KMS-11 (cell line): Measurements from ENCODE around the gene ZNF500.
"Not testable (repeated sequence)": the region's sequence is repeated elsewhere in the genome, so short reads cannot be mapped to it uniquely, and the experiment has no call there.

Source experiments
- H2AFZ ChIP-seq: fragments of 200-600 bp; sonication (generic); 2 replicates; pipeline ENCODE4 v1.6.1; 2016; ENCODE audit warnings: antibody characterized with exemption, mixed run types, low read depth
- H3K27ac ChIP-seq: fragments of 200-600 bp; sonication (generic); 2 replicates; pipeline ENCODE4 v1.6.1; 2016; ENCODE audit warnings: mild to moderate bottlenecking, mixed run types
- H3K27me3 ChIP-seq: fragments of 200-600 bp; sonication (generic); 2 replicates; pipeline ENCODE4 v1.6.1; 2017; ENCODE audit warnings: mild to moderate bottlenecking, low read depth, mixed run types, moderate library complexity; ENCODE audit not compliant: insufficient read depth
- H3K36me3 ChIP-seq: fragments of 200-600 bp; sonication (generic); 2 replicates; pipeline ENCODE4 v1.6.1; 2017; ENCODE audit warnings: mild to moderate bottlenecking, mixed run types; ENCODE audit not compliant: insufficient read depth
- H3K4me1 ChIP-seq: fragments of 200-600 bp; sonication (generic); 2 replicates; pipeline ENCODE4 v1.6.1; 2016; ENCODE audit warnings: mild to moderate bottlenecking, low read depth, mixed run types; ENCODE audit not compliant: poor library complexity, severe bottlenecking
- H3K4me2 ChIP-seq: fragments of 200-600 bp; sonication (generic); 2 replicates; pipeline ENCODE4 v1.7.0; 2016; ENCODE audit warnings: mild to moderate bottlenecking, mixed run types
- H3K4me3 ChIP-seq: fragments of 200-600 bp; sonication (generic); IDR thresholded peaks from 2 replicates; pipeline ENCODE4 v1.6.1; 2017; ENCODE audit warnings: low read depth, low read length, mixed read lengths; ENCODE audit not compliant: insufficient read depth
- H3K79me2 ChIP-seq: fragments of 200-600 bp; sonication (generic); 2 replicates; pipeline ENCODE4 v1.6.1; 2016; ENCODE audit warnings: low read depth, mixed run types; ENCODE audit not compliant: insufficient read depth
- H3K9ac ChIP-seq: fragments of 200-600 bp; sonication (generic); 2 replicates; pipeline ENCODE4 v1.6.1; 2016; ENCODE audit warnings: mild to moderate bottlenecking, mixed run types
- H4K20me1 ChIP-seq: fragments of 200-600 bp; sonication (generic); 2 replicates; pipeline ENCODE4 v1.6.1; 2016; ENCODE audit warnings: mild to moderate bottlenecking, mixed run types; ENCODE audit not compliant: insufficient read depth
- CTCF ChIP-seq: fragments of 200-600 bp; sonication (generic); conservative IDR thresholded peaks from 2 replicates; pipeline ENCODE4 v1.6.1; 2017; ENCODE audit warnings: low read depth, mild to moderate bottlenecking, antibody characterized with exemption, low read length, moderate library complexity, mixed read lengths

Gene ZNF500

GRCh38 chr16:4743226-4743878 is 23.6 kb downstream of the ZNF500 start:
- no peak for TF ChIP-seq CTCF
- no peak overlapping the region for H3K27ac ChIP-seq
- H3K4me3 ChIP-seq: no peak overlapping the region
- no peak overlapping the region for H2AFZ ChIP-seq
- H3K27me3 ChIP-seq: no peaks in the 10 kb centered on the region
- no peak overlapping the region for H3K9ac ChIP-seq
- H3K36me3 ChIP-seq: no peaks in the 10 kb centered on the region
- H3K4me2 ChIP-seq: no peak overlapping the region
- H3K4me1 ChIP-seq: no peaks in the 10 kb centered on the region
- H4K20me1 ChIP-seq: no peaks in the 10 kb centered on the region
- H3K79me2 ChIP-seq: no peaks in the 10 kb centered on the region

- not testable (repeated sequence) for H3K36me3 ChIP-seq, H4K20me1 ChIP-seq, H3K9ac ChIP-seq, H3K4me1 ChIP-seq, H3K4me3 ChIP-seq, H3K27me3 ChIP-seq, H3K79me2 ChIP-seq, H3K4me2 ChIP-seq, H3K27ac ChIP-seq, H2AFZ ChIP-seq
Observed at GRCh38 chr16:4738370-4738769, 28.6 kb downstream of the ZNF500 start.

- Histone ChIP-seq H3K4me1 (peaks cover 14% of the 10 kb centered on the region), H3K4me2 (no peak overlapping the region), H3K79me2 (no peaks in the 10 kb centered on the region; the same call in 1 of the 2 replicates), H2AFZ (no peak overlapping the region), H3K36me3 (no peaks in the 10 kb centered on the region), H3K27me3 (no peaks in the 10 kb centered on the region), H3K27ac (no peak overlapping the region), H3K4me3 (no peak overlapping the region), H4K20me1 (no peaks in the 10 kb centered on the region), H3K9ac (no peak overlapping the region)
- no peak for TF ChIP-seq CTCF
Observed at GRCh38 chr16:4737545-4737944, 29.4 kb downstream of the ZNF500 start.

GRCh38 chr16:4736546-4736945 is 30.4 kb downstream of the ZNF500 start:
- no peak overlapping the region for H3K4me2 ChIP-seq
- no peaks in the 10 kb centered on the region for H4K20me1 ChIP-seq
- H3K9ac ChIP-seq: no peak overlapping the region
- peaks cover 14% of the 10 kb centered on the region for H3K4me1 ChIP-seq
- no peak overlapping the region for H3K27ac ChIP-seq
- no peaks in the 10 kb centered on the region for H3K27me3 ChIP-seq
- H2AFZ ChIP-seq: no peak overlapping the region
- TF ChIP-seq CTCF: no peak
- no peaks in the 10 kb centered on the region; the same call in 1 of the 2 replicates for H3K79me2 ChIP-seq
- no peak overlapping the region for H3K4me3 ChIP-seq
- H3K36me3 ChIP-seq: no peaks in the 10 kb centered on the region

GRCh38 chr16:4734730-4735535 is 32.0 kb downstream of the ZNF500 start:
- Histone ChIP-seq H3K27me3 (no peaks in the 10 kb centered on the region), H3K9ac (peak overlapping the region; percentile 48), H4K20me1 (no peaks in the 10 kb centered on the region), H2AFZ (peak overlapping the region; percentile 92), H3K4me3 (no peak overlapping the region), H3K27ac (peak overlapping the region; percentile 72), H3K79me2 (no peaks in the 10 kb centered on the region; the same call in 1 of the 2 replicates), H3K4me2 (peak overlapping the region; percentile 92), H3K36me3 (no peaks in the 10 kb centered on the region), H3K4me1 (peaks cover 14% of the 10 kb centered on the region)
- TF ChIP-seq CTCF: no peak
